Measurements from ENCODE around the gene SPPL2A. TPM values are rescaled to one million over a fixed set of nuclear protein-coding genes. Genes with fewer than 3 reads are reported as not detected.

SPPL2A gene
- total RNA-seq, 4 donors from 2014 or later, result 47.0 to 425 (median 332) TPM

GRCh38 chr15:50750227-50750705 lies 15.2 kb downstream of the SPPL2A start:
- H3K4me1 ChIP-seq, result peaks cover 0 to 4% (median 0%) of the 10 kb centered on the region in 4 donors
- no peaks in the 10 kb centered on the region for H3K9me3 ChIP-seq
- H3K27me3 ChIP-seq, result no peaks in the 10 kb centered on the region
- H3K4me3 ChIP-seq, result no peak overlapping the region
- TF ChIP-seq POLR2A (IDR thresholded peaks at IDR 0.05) (no peak), CTCF (IDR thresholded peaks at IDR 0.05) (no peak)
- peaks cover 0 to 38% (median 0%) of the 10 kb centered on the region in 3 donors for H3K36me3 ChIP-seq
- no peak overlapping the region for H3K27ac ChIP-seq
- no peak for DNase-seq

GRCh38 chr15:50747523-50747922 lies 18.0 kb downstream of the SPPL2A start:
- H3K27me3 ChIP-seq, result no peaks in the 10 kb centered on the region
- DNase-seq, result no peak
- H3K4me3 ChIP-seq, result no peak overlapping the region
- H3K27ac ChIP-seq, result no peak overlapping the region
- H3K4me1 ChIP-seq, result no peaks in the 10 kb centered on the region
- peaks cover 0 to 51% (median 0%) of the 10 kb centered on the region in 3 donors for H3K36me3 ChIP-seq
- no peaks in the 10 kb centered on the region for H3K9me3 ChIP-seq
- no peak for TF ChIP-seq CTCF (IDR thresholded peaks at IDR 0.05)
- TF ChIP-seq POLR2A (IDR thresholded peaks at IDR 0.05), result no peak

- H3K9me3 ChIP-seq, result no peaks in the 10 kb centered on the region
- H3K4me3 ChIP-seq, result no peak overlapping the region
- no peaks in the 10 kb centered on the region for H3K4me1 ChIP-seq
- H3K36me3 ChIP-seq, result peaks cover 0 to 75% (median 0%) of the 10 kb centered on the region in 3 donors
- no peaks in the 10 kb centered on the region for H3K27me3 ChIP-seq
- H3K27ac ChIP-seq, result no peak overlapping the region
- DNase-seq, result no peak
- no peak for TF ChIP-seq CTCF (IDR thresholded peaks at IDR 0.05)
- TF ChIP-seq POLR2A (IDR thresholded peaks at IDR 0.05), result no peak
These were observed 20.9 kb downstream of the SPPL2A start for GRCh38 chr15:50744601-50745000.

GRCh38 chr15:50740955-50741354 lies 24.6 kb downstream of the SPPL2A start:
- DNase-seq, result no peak
- H3K9me3 ChIP-seq, result no peaks in the 10 kb centered on the region
- H3K4me1 ChIP-seq, result no peaks in the 10 kb centered on the region
- H3K27me3 ChIP-seq, result no peaks in the 10 kb centered on the region
- no peak for TF ChIP-seq CTCF (IDR thresholded peaks at IDR 0.05)
- no peak for TF ChIP-seq POLR2A (IDR thresholded peaks at IDR 0.05)
- peaks cover 0 to 78% (median 0%) of the 10 kb centered on the region in 3 donors for H3K36me3 ChIP-seq
- H3K4me3 ChIP-seq, result no peak overlapping the region
- H3K27ac ChIP-seq, result no peak overlapping the region

GRCh38 chr15:50736823-50737222 lies 28.7 kb downstream of the SPPL2A start:
- Histone ChIP-seq H3K27me3 (no peaks in the 10 kb centered on the region), H3K9me3 (no peaks in the 10 kb centered on the region), H3K4me1 (no peaks in the 10 kb centered on the region), H3K4me3 (no peak overlapping the region), H3K27ac (no peak overlapping the region), H3K36me3 (peaks cover 0 to 90% (median 0%) of the 10 kb centered on the region in 3 donors)
- TF ChIP-seq CTCF (IDR thresholded peaks at IDR 0.05), result no peak
- no peak for TF ChIP-seq POLR2A (IDR thresholded peaks at IDR 0.05)
- DNase-seq, result no peak

GRCh38 chr15:50735156-50735555 lies 30.4 kb downstream of the SPPL2A start:
- H3K4me1 ChIP-seq, result no peaks in the 10 kb centered on the region
- TF ChIP-seq POLR2A (IDR thresholded peaks at IDR 0.05), result no peak
- no peak for TF ChIP-seq CTCF (IDR thresholded peaks at IDR 0.05)
- DNase-seq, result no peak
- no peaks in the 10 kb centered on the region for H3K9me3 ChIP-seq
- H3K36me3 ChIP-seq, result peaks cover 0 to 91% (median 0%) of the 10 kb centered on the region in 3 donors
- H3K27ac ChIP-seq, result no peak overlapping the region
- no peak overlapping the region for H3K4me3 ChIP-seq
- no peaks in the 10 kb centered on the region for H3K27me3 ChIP-seq

All from Peyer's patch (tissue), 4 donors.